ENCODE results near the gene CYP2F1. TPM values are rescaled to one million over a fixed set of nuclear protein-coding genes. Genes with fewer than 3 reads are reported as not detected.
A peak's percentile ranks its signal among the peaks of the same experiment; 100 is the strongest.
"Not testable (repeated sequence)": the region's sequence is repeated elsewhere in the genome, so short reads cannot be mapped to it uniquely, and the experiment has no call there.

Gene CYP2F1
- total RNA-seq, 1 donor, result not detected

DNA sequence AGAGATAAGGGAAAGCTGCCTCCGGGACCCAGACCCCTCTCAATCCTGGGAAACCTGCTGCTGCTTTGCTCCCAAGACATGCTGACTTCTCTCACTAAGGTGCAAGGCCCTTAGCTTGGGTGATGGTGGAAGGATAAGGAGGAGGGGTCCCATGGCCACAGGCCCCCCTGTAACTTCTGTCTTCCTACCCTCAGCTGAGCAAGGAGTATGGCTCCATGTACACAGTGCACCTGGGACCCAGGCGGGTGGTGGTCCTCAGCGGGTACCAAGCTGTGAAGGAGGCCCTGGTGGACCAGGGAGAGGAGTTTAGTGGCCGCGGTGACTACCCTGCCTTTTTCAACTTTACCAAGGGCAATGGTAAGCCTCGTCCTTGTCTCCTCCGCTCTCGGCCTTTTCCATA lies 2.0 kb downstream of the CYP2F1 start:
- Histone ChIP-seq H3K27ac (ENCODE audit: low read depth, low read length) (no peak overlapping the region), H2AFZ (ENCODE audit: low read length) (no peak overlapping the region), H3K36me3 (ENCODE audit: insufficient read depth, low read length) (no peaks in the 10 kb centered on the region), H3K4me2 (ENCODE audit: insufficient read depth, low read length) (no peak overlapping the region), H3K79me2 (ENCODE audit: insufficient read depth, low read length) (no peaks in the 10 kb centered on the region), H4K20me1 (ENCODE audit: insufficient read depth, low read length) (no peaks in the 10 kb centered on the region), H3K4me3 (ENCODE audit: insufficient read depth, low read length) (no peak overlapping the region), H3K27me3 (ENCODE audit: insufficient read depth, low read length) (peaks cover 5% of the 10 kb centered on the region), H3K9me3 (ENCODE audit: low read depth, low read length) (no peaks in the 10 kb centered on the region), H3K4me1 (ENCODE audit: insufficient read depth, low read length) (no peaks in the 10 kb centered on the region)
- no peak for TF ChIP-seq CTCF (IDR thresholded peaks at IDR 0.05; ENCODE audit: extremely low read depth, low read depth, low read length)
- DNase-seq (ENCODE audit: insufficient read length, low spot score, missing footprints), result no peak

GRCh38 chr19:41120929-41121911 lies 7.0 kb downstream of the CYP2F1 start:
- H3K4me2 ChIP-seq (ENCODE audit: insufficient read depth, low read length); H3K79me2 ChIP-seq (ENCODE audit: insufficient read depth, low read length); H2AFZ ChIP-seq (ENCODE audit: low read length); H4K20me1 ChIP-seq (ENCODE audit: insufficient read depth, low read length); DNase-seq (ENCODE audit: insufficient read length, low spot score, missing footprints); H3K4me1 ChIP-seq (ENCODE audit: insufficient read depth, low read length); H3K27me3 ChIP-seq (ENCODE audit: insufficient read depth, low read length); H3K9me3 ChIP-seq (ENCODE audit: low read depth, low read length); H3K4me3 ChIP-seq (ENCODE audit: insufficient read depth, low read length); H3K27ac ChIP-seq (ENCODE audit: low read depth, low read length); H3K36me3 ChIP-seq (ENCODE audit: insufficient read depth, low read length): not testable (repeated sequence)

GRCh38 chr19:41122846-41123245 lies 8.6 kb downstream of the CYP2F1 start:
- not testable (repeated sequence) for H3K4me3 ChIP-seq (ENCODE audit: insufficient read depth, low read length); H3K36me3 ChIP-seq (ENCODE audit: insufficient read depth, low read length); H3K27ac ChIP-seq (ENCODE audit: low read depth, low read length); H3K9me3 ChIP-seq (ENCODE audit: low read depth, low read length); H3K4me1 ChIP-seq (ENCODE audit: insufficient read depth, low read length); H3K79me2 ChIP-seq (ENCODE audit: insufficient read depth, low read length); H3K4me2 ChIP-seq (ENCODE audit: insufficient read depth, low read length); H3K27me3 ChIP-seq (ENCODE audit: insufficient read depth, low read length); H2AFZ ChIP-seq (ENCODE audit: low read length); H4K20me1 ChIP-seq (ENCODE audit: insufficient read depth, low read length); DNase-seq (ENCODE audit: insufficient read length, low spot score, missing footprints)

GRCh38 chr19:41123716-41124294 lies 9.6 kb downstream of the CYP2F1 start:
- H3K4me3 ChIP-seq (ENCODE audit: insufficient read depth, low read length), result no peak overlapping the region
- no peaks in the 10 kb centered on the region for H3K36me3 ChIP-seq (ENCODE audit: insufficient read depth, low read length)
- no peaks in the 10 kb centered on the region for H3K79me2 ChIP-seq (ENCODE audit: insufficient read depth, low read length)
- no peak overlapping the region for H3K27ac ChIP-seq (ENCODE audit: low read depth, low read length)
- no peak for TF ChIP-seq CTCF (IDR thresholded peaks at IDR 0.05; ENCODE audit: extremely low read depth, low read depth, low read length)
- no peaks in the 10 kb centered on the region for H3K9me3 ChIP-seq (ENCODE audit: low read depth, low read length)
- no peak for DNase-seq (ENCODE audit: insufficient read length, low spot score, missing footprints)
- no peaks in the 10 kb centered on the region for H4K20me1 ChIP-seq (ENCODE audit: insufficient read depth, low read length)
- H3K4me2 ChIP-seq (ENCODE audit: insufficient read depth, low read length), result no peak overlapping the region
- no peak overlapping the region for H2AFZ ChIP-seq (ENCODE audit: low read length)
- H3K4me1 ChIP-seq (ENCODE audit: insufficient read depth, low read length), result no peaks in the 10 kb centered on the region
- no peaks in the 10 kb centered on the region for H3K27me3 ChIP-seq (ENCODE audit: insufficient read depth, low read length)

- H3K79me2 ChIP-seq (ENCODE audit: insufficient read depth, low read length); H4K20me1 ChIP-seq (ENCODE audit: insufficient read depth, low read length); DNase-seq (ENCODE audit: insufficient read length, low spot score, missing footprints); H3K27ac ChIP-seq (ENCODE audit: low read depth, low read length); H2AFZ ChIP-seq (ENCODE audit: low read length); H3K4me3 ChIP-seq (ENCODE audit: insufficient read depth, low read length); H3K27me3 ChIP-seq (ENCODE audit: insufficient read depth, low read length); H3K36me3 ChIP-seq (ENCODE audit: insufficient read depth, low read length); H3K4me2 ChIP-seq (ENCODE audit: insufficient read depth, low read length); H3K9me3 ChIP-seq (ENCODE audit: low read depth, low read length); H3K4me1 ChIP-seq (ENCODE audit: insufficient read depth, low read length): not testable (repeated sequence)
- TF ChIP-seq CTCF (IDR thresholded peaks at IDR 0.05; ENCODE audit: extremely low read depth, low read depth, low read length), result peak; percentile 56
Observed at GRCh38 chr19:41126765-41127203, 12.6 kb downstream of the CYP2F1 start.

GRCh38 chr19:41127362-41127761 lies 13.1 kb downstream of the CYP2F1 start:
- not testable (repeated sequence) for H3K27ac ChIP-seq (ENCODE audit: low read depth, low read length); H3K79me2 ChIP-seq (ENCODE audit: insufficient read depth, low read length); H2AFZ ChIP-seq (ENCODE audit: low read length); H3K4me2 ChIP-seq (ENCODE audit: insufficient read depth, low read length); H3K27me3 ChIP-seq (ENCODE audit: insufficient read depth, low read length); H3K36me3 ChIP-seq (ENCODE audit: insufficient read depth, low read length); H4K20me1 ChIP-seq (ENCODE audit: insufficient read depth, low read length); H3K4me1 ChIP-seq (ENCODE audit: insufficient read depth, low read length); H3K9me3 ChIP-seq (ENCODE audit: low read depth, low read length); DNase-seq (ENCODE audit: insufficient read length, low spot score, missing footprints); H3K4me3 ChIP-seq (ENCODE audit: insufficient read depth, low read length)

Data from osteoblast (primary cell).